Right ventricle myocardium superior (tissue), 1 donor: ENCODE results near the gene SLC17A7. TPM values are rescaled to one million over a fixed set of nuclear protein-coding genes. Genes with fewer than 3 reads are reported as not detected.

ENCODE experiments used
- ATAC-seq: fragments of 200-7000 bp; cut with Tn5 transposase; one replicate; pipeline ENCODE4 v1.9.1; 2020; ENCODE audit warnings: mild to moderate bottlenecking; ENCODE audit not compliant: poor library complexity
- DNase-seq: peaks from one replicate; pipeline ENCODE4 v3.0.0-alpha.2; 2020
- intact Hi-C: fragments of 100-400 bp; cut with DNase I; formaldehyde crosslinking; loops from one replicate; pipeline ENCODE4 v1.11.2; 2022
- total RNA-seq: library from RNA; stranded (reverse); fragmentation: NEBNext Ultra II Directional; extraction: Animal tissue kit (Norgen Biotek cat#: 25700); gene quantifications from one replicate; pipeline ENCODE4 v1.2.1, GENCODE V29; 2021
- donor health status: DM: no; HTN: yes; CAD: no; lungs with severe emphysema.

SLC17A7 gene
- total RNA-seq, 1 donor from 2014 or later, result 1.8 TPM

- ATAC-seq, result no peak
- intact Hi-C loops, result no loop called here
- no peak for DNase-seq
Observed at GRCh38 chr19:49433240-49433901, 8.0 kb downstream of the SLC17A7 start.

- intact Hi-C loops, result no loop called here
- ATAC-seq (no peak), DNase-seq (no peak)
Observed at GRCh38 chr19:49432141-49433073, 8.9 kb downstream of the SLC17A7 start.

GRCh38 chr19:49431330-49431749 is 10.0 kb downstream of the SLC17A7 start:
- ATAC-seq (no peak), DNase-seq (no peak)
- intact Hi-C loops, result no loop called here

- intact Hi-C loops, result no loop called here
- DNase-seq (no peak), ATAC-seq (no peak)
Observed at GRCh38 chr19:49430678-49431329, 10.5 kb downstream of the SLC17A7 start.

GRCh38 chr19:49430172-49430677 is 11.1 kb downstream of the SLC17A7 start:
- DNase-seq (no peak), ATAC-seq (no peak)
- intact Hi-C loops, result no loop called here

GRCh38 chr19:49428547-49429451 is 12.5 kb downstream of the SLC17A7 start:
- DNase-seq (no peak), ATAC-seq (no peak)
- intact Hi-C loops, result no loop called here

GRCh38 chr19:49427855-49428546 is 13.3 kb downstream of the SLC17A7 start:
- intact Hi-C loops, result no loop called here
- ATAC-seq (no peak), DNase-seq (no peak)

GRCh38 chr19:49427339-49427738 is 14.0 kb downstream of the SLC17A7 start:
- intact Hi-C loops, result no loop called here
- no peak for ATAC-seq
- no peak for DNase-seq

- DNase-seq, result no peak
- ATAC-seq, result no peak
- intact Hi-C loops, result no loop called here
Observed at GRCh38 chr19:49425922-49426592, 15.3 kb downstream of the SLC17A7 start.

GRCh38 chr19:49425178-49425577 is 16.1 kb downstream of the SLC17A7 start, which contains the start of gene GFY:
Gene GFY, plus strand, starts transcription at chr19:49425388. Its CDS starts 1,043 bp downstream, at chr19:49426431.
- intact Hi-C loops, result no loop called here
- no peak for DNase-seq
- ATAC-seq, result no peak

GRCh38 chr19:49423985-49424303 is 17.4 kb downstream of the SLC17A7 start:
- no peak for ATAC-seq
- DNase-seq, result no peak
- intact Hi-C loops, result no loop called here

GRCh38 chr19:49423071-49423984 is 18.0 kb downstream of the SLC17A7 start, which contains the start of gene PTH2:
Gene PTH2, minus strand, starts transcription at chr19:49423441. Its CDS starts 102 bp downstream, at chr19:49423339.
- ATAC-seq, result no peak

GRCh38 chr19:49422407-49423070 is 18.8 kb downstream of the SLC17A7 start:
- intact Hi-C loops, result no loop called here
- peak; percentile 68 for DNase-seq
- ATAC-seq, result peak; percentile 74

More at GRCh38 chr19:49423071-49423984, 18.0 kb downstream of the SLC17A7 start, which contains the start of gene PTH2:
- intact Hi-C loops, result no loop called here
- DNase-seq, result no peak

GRCh38 chr19:49421878-49422202 is 19.5 kb downstream of the SLC17A7 start:
- intact Hi-C loops, result no loop called here
- ATAC-seq (no peak), DNase-seq (no peak)

GRCh38 chr19:49421039-49421877 is 20.1 kb downstream of the SLC17A7 start:
- peak; percentile 86 for ATAC-seq
- intact Hi-C loops, result no loop called here
- DNase-seq, result peak; percentile 82
